HG02840 (cell line): Measurements from ENCODE around the gene LDB3.

ENCODE experiments used
- ATAC-seq: cut with Tn5 transposase; IDR thresholded peaks from one replicate; pipeline ENCODE4 v1.9.1; 2021; ENCODE audit warnings: mild to moderate bottlenecking, moderate library complexity, moderate number of reproducible peaks; ENCODE audit not compliant: unreplicated experiment, low FRiP score

LDB3 gene

DNA sequence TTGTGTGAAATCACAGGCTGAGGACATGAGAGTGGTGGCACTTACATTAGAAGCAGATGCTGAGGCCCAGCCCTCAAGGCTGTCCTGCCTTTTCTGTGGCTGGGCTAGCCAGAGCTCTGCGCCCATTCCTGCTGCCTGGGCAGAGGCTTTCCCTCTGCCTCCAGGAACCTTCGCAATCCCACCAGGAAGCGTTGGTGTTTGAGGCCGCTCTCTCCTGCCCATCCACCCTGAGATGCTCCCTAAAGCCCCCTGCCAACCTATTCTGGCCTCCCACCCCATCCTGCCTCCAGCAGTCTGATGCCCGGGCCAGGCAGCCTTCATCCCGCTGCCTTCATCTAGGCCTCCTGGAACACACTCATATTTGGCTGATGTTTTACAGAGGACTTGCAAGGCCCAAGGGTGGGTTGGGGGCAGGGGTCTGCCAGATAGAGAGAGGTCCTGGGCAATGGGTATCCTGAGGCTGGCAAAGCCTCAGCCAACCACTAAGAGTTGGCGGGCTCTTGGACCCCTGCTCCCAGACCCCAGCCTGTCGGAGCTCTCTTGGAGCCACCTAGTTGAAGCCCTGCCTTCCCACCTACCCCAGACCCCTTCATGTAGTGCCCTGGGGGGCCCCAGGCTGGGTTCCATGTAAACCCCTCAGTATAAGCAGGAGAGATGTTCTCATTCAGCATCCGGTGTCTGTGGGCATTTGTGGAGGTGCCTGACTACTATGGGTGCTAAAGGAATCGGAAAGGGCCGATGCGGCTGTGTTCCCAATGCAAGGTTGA, 32.7 kb downstream of the LDB3 start:
- no peak for ATAC-seq

- ATAC-seq, result no peak
Observed at GRCh38 chr10:86703176-86703575, 34.9 kb downstream of the LDB3 start.

GRCh38 chr10:86705139-86705538, 36.8 kb downstream of the LDB3 start:
- ATAC-seq, result no peak

DNA sequence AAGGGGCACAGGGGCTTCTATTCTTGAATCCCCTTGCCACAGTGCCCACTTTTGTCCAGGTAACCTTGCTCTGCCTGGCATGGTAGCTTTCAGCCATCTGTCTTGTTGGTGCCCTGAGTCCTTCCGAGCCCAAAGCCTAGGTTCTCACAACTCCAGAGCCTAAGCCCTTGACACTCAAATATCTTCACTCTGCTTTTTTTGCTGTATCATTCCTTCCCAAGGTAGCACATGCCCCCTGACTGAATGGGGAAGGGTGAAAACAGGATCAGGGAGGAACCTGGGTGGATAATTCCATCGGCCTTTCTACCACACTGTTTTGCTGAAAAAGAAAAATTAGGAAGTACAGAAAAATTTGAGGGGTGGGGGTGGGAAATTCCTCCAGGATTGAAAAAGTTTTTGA, 37.6 kb downstream of the LDB3 start:
- no peak for ATAC-seq

GRCh38 chr10:86706401-86706841, 38.1 kb downstream of the LDB3 start:
- ATAC-seq, result no peak

DNA sequence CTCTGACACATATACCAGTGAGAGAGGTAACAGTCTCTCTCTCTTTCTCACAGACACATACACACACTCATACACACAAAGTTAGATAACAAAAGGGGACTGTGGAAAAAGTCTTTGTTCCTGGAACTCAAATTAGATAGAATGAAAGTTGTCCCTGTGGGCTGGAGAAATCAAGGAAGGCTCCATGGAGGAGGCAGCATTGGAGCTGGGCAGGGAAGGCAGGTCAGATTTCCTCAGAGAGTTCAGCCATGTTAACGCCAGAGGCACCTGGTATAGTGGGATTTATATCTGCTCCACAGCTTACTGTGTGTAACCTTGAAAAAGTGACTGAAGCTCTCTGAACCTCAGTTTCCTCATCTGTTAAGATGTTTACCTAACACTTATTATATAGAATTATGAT, 38.7 kb downstream of the LDB3 start:
- no peak for ATAC-seq

GRCh38 chr10:86707505-86707904, 39.2 kb downstream of the LDB3 start:
- no peak for ATAC-seq

- no peak for ATAC-seq
Observed at GRCh38 chr10:86708068-86708782, 39.9 kb downstream of the LDB3 start.

DNA sequence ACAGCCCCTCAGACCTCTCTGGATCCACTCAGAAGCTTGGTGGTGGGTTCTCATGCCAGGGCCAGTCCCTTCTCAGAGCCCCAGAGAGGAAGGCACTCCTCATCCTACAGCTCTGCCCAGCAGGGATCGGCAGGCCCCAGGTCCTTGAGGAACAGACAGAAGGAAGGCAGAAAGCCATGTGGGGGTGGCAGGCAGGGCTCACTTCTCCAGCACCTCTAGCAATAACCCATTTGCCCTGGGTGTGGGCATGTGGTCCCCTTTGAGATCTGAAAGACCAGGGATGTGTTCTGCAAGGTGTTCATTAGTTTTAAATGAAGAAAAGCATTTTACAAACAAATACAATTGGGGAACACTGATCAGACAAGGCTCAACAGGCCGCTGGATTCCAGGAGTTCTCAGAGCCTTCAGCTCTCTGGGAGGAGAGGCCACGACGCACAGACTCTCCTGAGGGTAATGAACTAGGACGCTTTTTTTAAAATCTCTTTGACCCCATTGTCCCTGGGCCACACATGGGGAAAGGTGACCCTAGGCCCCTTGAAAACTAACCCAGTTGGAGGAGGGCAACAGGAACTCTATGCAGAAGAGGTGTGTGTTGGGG, 40.6 kb downstream of the LDB3 start:
- ATAC-seq, result no peak

GRCh38 chr10:86709396-86710185, 41.3 kb downstream of the LDB3 start:
- no peak for ATAC-seq

GRCh38 chr10:86710987-86711512, 42.7 kb downstream of the LDB3 start:
- ATAC-seq, result peak; percentile 72

- ATAC-seq, result peak; percentile 50
Observed at GRCh38 chr10:86711513-86712316, 43.4 kb downstream of the LDB3 start.

DNA sequence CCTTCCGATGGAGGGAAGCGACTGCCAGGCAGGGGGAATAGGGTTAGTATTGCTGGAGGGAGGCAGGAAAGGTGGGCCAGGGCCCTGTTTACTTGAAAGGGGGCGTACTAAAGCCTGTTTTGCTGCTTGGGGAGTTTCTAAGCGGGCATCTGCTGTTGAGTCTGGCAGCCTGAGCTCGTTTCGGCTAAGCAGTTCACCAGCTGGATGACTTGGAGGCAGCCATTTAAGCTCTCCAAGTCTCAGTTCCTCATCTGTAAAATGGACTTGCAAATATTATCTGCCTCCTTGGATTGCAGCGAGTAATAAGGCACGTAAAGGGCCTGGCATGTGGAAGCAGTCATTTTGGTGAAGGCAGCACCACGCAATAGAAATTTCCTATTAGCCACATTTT, 44.0 kb downstream of the LDB3 start:
- ATAC-seq, result no peak

DNA sequence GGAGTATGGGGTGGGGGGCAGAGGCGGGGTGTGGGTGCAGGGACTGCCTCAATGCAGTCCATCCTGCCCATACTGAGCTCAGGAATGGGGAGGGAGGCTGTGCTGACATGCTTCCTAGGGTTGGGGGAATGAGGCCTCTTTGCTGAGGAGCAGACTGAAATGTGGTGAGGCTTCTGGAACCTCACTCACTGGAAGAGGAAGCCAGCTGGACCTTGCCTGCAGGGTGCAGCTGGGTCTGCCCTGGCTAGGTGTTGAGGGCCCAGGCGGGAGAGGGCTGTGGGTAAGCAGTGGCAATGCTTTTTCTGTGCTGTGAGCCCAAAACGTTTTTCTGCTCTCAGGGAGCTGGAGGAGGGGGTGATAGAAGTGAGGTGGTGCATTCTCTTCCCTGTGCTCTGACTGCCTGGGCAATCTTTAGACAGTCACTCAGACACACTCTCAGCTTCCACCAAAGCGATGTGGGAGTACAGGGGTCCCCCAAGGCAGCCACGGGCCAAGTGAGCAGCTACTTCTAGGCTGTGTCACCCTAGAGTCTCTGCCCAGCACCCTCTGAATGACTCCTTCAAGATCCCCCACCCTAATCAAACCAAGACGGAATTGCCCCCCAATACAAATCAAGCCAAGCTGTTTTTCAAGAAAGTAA, 47.0 kb downstream of the LDB3 start:
- no peak for ATAC-seq

DNA sequence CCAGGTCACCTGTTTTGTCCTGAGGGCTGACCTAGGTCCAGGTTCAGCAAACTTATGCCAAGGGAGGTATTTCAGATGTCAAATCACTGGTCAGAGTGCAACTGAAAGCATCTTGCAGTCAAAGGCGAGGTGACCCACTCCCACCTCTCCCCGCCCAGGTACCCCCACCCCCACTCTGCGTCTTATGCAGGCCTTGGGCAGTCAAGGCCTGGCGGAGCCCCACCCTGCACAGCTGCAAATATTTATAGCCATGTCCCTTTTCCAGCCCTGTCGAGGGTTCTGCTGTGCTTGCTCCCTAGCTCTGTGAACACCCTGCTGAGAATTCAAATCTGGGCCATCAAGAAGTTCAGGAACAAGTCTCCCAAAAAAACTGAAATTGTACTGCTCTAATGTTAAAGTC, 47.5 kb downstream of the LDB3 start:
- ATAC-seq, result no peak

- ATAC-seq, result no peak
Observed at GRCh38 chr10:86716466-86716865, 48.2 kb downstream of the LDB3 start.

DNA sequence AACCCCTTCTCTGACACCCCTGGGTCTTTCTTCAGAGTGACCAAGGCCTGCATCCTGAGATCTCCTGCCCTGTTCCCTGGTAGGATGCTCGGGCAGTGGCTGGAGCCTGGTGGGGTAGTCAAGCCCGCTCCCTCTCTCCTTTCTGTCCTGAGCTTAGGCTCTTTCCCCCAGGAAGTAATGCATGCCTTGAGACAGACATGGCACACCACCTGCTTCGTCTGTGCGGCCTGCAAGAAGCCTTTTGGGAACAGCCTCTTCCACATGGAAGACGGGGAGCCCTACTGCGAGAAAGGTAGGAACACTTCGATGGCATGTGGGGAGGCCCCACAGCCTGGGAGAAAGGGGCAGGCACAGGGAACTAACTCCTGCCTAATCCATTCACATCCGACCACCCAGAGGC, 50.2 kb downstream of the LDB3 start:
- no peak for ATAC-seq

- no peak for ATAC-seq
Observed at GRCh38 chr10:86721232-86721631, 52.9 kb downstream of the LDB3 start.

DNA sequence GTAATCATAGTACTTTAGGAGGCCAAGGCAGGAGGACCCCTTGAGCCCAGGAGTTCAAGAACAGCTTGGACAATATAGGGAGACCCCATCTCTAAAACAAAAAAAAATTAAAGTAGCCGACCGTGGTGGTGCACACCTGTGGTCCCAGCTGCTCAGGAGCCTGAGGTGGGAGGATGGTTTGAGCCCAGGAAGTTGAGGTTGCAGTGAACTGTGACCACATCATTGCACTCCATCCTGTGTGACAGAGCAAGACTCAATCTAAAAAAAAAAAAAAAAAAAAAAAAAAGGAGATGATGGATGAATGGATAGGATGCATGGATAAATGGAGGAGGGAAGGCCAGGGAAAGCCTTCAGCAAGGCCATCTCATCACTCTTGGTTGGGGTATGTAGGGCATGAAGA, 54.7 kb downstream of the LDB3 start:
- ATAC-seq, result no peak
